NT2/D1 (cell line): ENCODE measurements around the gene PHKG1.
"Not testable (repeated sequence)": the region's sequence is repeated elsewhere in the genome, so short reads cannot be mapped to it uniquely, and the experiment has no call there.

Experiments used
- DNase-seq: peaks from one replicate; pipeline ENCODE4 v3.0.0-alpha.2; 2011; ENCODE audit warnings: low read depth, low spot score
- H3K27me3 ChIP-seq: 2 replicates; pipeline ENCODE4 v1.6.0; 2011; ENCODE audit warnings: mild to moderate bottlenecking; ENCODE audit not compliant: insufficient read length, insufficient read depth
- H3K36me3 ChIP-seq: 2 replicates; pipeline ENCODE4 v1.6.1; 2011; ENCODE audit warnings: mild to moderate bottlenecking, low read length, mixed read lengths; ENCODE audit not compliant: insufficient read depth, insufficient read length
- H3K4me1 ChIP-seq: 2 replicates; pipeline ENCODE4 v1.5.1; 2011; ENCODE audit not compliant: insufficient read depth, insufficient read length
- H3K4me3 ChIP-seq: 2 replicates; pipeline ENCODE4 v1.5.1; 2011; ENCODE audit warnings: low read depth; ENCODE audit not compliant: insufficient read length
- H3K9ac ChIP-seq: 2 replicates; pipeline ENCODE4 v1.6.0; 2011; ENCODE audit warnings: low read depth; ENCODE audit not compliant: insufficient read length
- H3K9me3 ChIP-seq: 2 replicates; pipeline ENCODE4 v1.5.1; 2011; ENCODE audit warnings: mild to moderate bottlenecking, low read length; ENCODE audit not compliant: insufficient read depth
- SUZ12 ChIP-seq: IDR thresholded peaks from 2 replicates; pipeline ENCODE4 v1.6.1; 2011; ENCODE audit not compliant: insufficient read length, insufficient read depth; ENCODE audit errors: extremely low read depth
- YY1 ChIP-seq: IDR thresholded peaks from 2 replicates; pipeline ENCODE4 v1.6.1; 2011; ENCODE audit not compliant: insufficient read length, insufficient read depth
- ZNF274 ChIP-seq: IDR thresholded peaks from 2 replicates; pipeline ENCODE4 v1.6.1; 2011; ENCODE audit warnings: mild to moderate bottlenecking, low read depth, low read length

The PHKG1 gene

DNA sequence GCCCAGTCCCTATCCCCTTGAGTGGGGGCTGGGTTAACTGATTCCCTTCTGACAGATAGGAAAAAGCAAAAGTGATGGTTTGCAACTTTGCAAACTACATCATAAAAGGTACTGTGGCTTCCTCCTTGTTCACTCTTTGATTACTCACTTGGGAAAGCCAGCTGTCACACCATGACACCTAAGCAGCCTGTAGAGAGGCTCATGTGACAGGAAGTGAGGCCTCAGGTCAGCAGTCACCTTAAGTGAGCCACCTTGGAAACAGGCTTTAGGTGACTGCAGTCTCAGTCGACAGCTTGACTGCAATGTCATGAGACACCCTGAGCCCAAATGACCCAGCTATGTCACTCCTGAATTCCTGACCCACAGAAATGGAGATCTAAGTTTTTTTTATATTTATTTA is 17.9 kb upstream of the PHKG1 start:
- TF ChIP-seq SUZ12 (no peak), ZNF274 (no peak), YY1 (no peak)
- DNase-seq: no peak
- H3K9me3 ChIP-seq: no peaks in the 10 kb centered on the region

DNA sequence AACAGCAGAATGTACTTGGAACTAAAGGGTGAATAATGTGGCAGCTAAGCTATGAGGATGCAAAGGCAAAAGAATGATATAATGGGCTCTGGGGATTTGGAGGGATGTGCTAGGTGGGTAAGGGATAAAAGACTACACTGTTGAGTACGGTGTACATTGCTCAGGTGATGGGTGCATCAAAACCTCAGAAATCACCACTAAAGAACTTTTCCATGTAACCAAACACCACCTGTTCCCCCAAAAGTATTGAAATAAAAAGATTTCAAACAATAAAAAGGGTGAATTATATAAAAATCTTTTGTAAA is 15.2 kb upstream of the PHKG1 start:
- DNase-seq: no peak
- Histone ChIP-seq H3K36me3 (peaks cover 26% of the 10 kb centered on the region), H3K27me3 (peaks cover 3% of the 10 kb centered on the region), H3K9ac (no peak overlapping the region), H3K9me3 (no peaks in the 10 kb centered on the region), H3K4me3 (no peak overlapping the region), H3K4me1 (no peaks in the 10 kb centered on the region)
- no peak for TF ChIP-seq YY1
- TF ChIP-seq SUZ12: no peak
- TF ChIP-seq ZNF274: no peak

More for the DNA sequence above, 17.9 kb upstream of the PHKG1 start:
- no peak overlapping the region for H3K9ac ChIP-seq
- H3K4me1 ChIP-seq: no peaks in the 10 kb centered on the region
- peaks cover 16% of the 10 kb centered on the region for H3K27me3 ChIP-seq
- no peak overlapping the region for H3K4me3 ChIP-seq
- no peaks in the 10 kb centered on the region for H3K36me3 ChIP-seq

DNA sequence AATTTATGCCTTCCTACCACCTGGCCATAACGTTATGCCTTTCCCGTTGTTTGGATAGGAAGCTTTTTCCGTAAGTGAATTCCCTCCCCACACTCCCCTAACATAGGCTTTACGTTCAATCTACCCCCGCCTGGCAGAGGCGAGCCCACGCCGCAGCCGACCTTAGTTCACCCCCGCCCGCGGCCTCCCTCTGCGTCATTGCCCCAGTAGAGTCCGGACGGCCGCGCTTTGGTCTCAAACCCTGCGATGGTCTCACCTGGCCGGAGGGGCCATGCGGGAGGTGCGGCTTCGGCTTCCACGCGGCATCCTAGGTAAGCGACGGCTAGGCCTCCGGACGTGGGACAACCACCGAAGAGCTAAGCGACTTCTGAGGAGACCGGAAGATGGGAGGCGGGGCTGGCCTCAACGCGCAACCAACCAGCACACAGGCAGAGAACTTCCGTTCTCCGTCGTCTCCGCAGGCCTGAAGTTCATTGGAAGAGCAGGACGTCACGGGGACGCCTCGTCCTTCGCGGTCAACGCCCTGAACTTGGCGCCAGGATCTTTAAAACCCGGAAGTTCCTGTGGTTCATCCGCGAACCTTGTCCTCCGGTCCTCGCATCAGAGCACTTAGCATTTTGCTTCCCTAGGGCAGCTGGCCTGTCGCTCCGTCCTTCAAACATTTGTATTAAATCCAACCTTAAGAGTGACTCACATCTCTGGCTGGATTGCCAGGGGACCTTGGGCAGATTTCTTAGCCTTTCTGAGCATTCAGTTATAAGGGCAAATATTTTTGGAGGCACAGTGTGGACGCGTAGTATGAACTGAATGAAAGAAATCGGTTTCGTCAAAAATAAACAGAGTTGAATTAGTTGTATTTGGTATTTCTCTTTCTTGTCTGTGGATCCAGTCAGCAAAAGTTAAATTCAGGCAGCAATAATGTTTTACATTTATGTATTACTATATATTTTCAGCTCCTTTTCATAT is 13.6 kb upstream of the PHKG1 start, which contains the start of gene CHCHD2:
CHCHD2 (minus strand) TSS at position 369 of the 966 bp plus-strand sequence; CDS start at position 306, 63 bp downstream.
- Histone ChIP-seq H3K36me3 (peaks cover 41% of the 10 kb centered on the region), H3K4me1 (no peaks in the 10 kb centered on the region), H3K27me3 (no peaks in the 10 kb centered on the region), H3K9ac (peak within 1 kb of the TSS; percentile 85), H3K4me3 (peak within 1 kb of the TSS; percentile 91), H3K9me3 (no peaks in the 10 kb centered on the region)
- TF ChIP-seq SUZ12: no peak
- no peak for TF ChIP-seq YY1
- no peak for TF ChIP-seq ZNF274
- DNase-seq: peak; percentile 99

DNA sequence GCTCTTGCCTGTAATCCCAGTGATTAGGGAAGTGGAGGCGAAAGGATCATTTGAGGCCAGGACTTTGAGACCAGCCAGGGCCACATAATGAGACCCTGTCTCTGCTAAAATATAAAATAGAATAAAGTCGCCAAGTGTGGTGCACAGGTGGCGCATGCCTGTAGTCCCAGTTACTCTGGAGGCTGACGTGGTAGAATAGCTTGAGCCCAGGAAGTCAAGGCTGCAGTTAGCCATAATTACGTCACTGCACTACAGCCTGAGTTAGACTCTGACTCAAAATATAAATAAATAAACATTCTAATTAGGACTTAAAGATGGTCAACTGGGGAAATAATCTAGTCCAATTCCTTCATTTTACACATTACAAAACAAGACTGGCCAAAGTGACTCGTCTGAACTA is 12.8 kb upstream of the PHKG1 start:
- DNase-seq: no peak
- Histone ChIP-seq H3K4me1 (no peaks in the 10 kb centered on the region), H3K36me3 (peaks cover 50% of the 10 kb centered on the region), H3K9ac (peak overlapping the region; percentile 85), H3K27me3 (no peaks in the 10 kb centered on the region), H3K4me3 (peak overlapping the region; percentile 91), H3K9me3 (no peaks in the 10 kb centered on the region)
- TF ChIP-seq YY1: no peak
- TF ChIP-seq SUZ12: no peak
- TF ChIP-seq ZNF274: no peak

DNA sequence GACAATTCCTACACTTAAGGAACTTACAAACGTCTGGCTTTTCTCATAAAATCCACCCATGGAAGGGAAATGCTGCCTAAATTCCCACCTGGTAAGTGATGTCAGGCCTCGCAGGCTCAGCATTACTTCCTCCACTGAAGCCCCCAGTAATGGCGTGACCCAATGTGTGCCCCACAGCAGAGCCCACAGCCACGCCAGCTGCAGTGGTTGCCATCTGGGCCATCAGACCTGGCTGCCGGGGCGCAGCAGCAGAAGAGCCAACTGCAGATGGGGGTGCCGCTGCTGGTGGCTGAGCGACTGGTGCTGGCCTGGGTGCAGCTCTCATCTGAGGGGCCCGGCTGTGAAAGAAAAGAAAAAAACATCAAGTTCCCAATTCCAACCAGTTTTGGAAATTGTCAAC is 11.4 kb upstream of the PHKG1 start:
- not testable (repeated sequence) for H3K9me3 ChIP-seq, H3K4me1 ChIP-seq, H3K4me3 ChIP-seq, H3K9ac ChIP-seq, H3K27me3 ChIP-seq, DNase-seq
- H3K36me3 ChIP-seq: peaks cover 60% of the 10 kb centered on the region

DNA sequence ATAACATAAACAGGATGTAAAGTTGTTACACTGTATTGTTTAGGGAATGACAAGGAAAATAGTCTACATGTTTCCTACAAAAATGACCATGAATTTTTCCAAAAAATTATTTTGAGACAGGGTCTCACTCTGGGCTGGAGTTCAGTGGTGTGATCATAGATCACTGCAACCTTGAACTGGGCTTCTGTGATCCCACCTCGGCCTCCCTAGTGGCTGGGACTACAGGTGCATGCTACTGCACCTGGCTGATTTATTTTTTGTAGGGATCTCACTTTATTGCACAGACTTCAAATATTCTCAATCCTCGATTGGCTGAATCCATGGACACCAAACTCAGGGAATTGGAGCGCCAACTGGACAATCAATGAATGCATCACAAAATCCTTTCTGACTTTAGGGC is 6.9 kb upstream of the PHKG1 start:
- no peaks in the 10 kb centered on the region for H3K9me3 ChIP-seq
- no peak overlapping the region for H3K9ac ChIP-seq
- no peaks in the 10 kb centered on the region for H3K27me3 ChIP-seq
- no peaks in the 10 kb centered on the region for H3K4me1 ChIP-seq
- no peak for TF ChIP-seq YY1
- no peak for TF ChIP-seq SUZ12
- no peak for TF ChIP-seq ZNF274
- DNase-seq: no peak
- H3K4me3 ChIP-seq: no peak overlapping the region
- H3K36me3 ChIP-seq: peaks cover 60% of the 10 kb centered on the region

DNA sequence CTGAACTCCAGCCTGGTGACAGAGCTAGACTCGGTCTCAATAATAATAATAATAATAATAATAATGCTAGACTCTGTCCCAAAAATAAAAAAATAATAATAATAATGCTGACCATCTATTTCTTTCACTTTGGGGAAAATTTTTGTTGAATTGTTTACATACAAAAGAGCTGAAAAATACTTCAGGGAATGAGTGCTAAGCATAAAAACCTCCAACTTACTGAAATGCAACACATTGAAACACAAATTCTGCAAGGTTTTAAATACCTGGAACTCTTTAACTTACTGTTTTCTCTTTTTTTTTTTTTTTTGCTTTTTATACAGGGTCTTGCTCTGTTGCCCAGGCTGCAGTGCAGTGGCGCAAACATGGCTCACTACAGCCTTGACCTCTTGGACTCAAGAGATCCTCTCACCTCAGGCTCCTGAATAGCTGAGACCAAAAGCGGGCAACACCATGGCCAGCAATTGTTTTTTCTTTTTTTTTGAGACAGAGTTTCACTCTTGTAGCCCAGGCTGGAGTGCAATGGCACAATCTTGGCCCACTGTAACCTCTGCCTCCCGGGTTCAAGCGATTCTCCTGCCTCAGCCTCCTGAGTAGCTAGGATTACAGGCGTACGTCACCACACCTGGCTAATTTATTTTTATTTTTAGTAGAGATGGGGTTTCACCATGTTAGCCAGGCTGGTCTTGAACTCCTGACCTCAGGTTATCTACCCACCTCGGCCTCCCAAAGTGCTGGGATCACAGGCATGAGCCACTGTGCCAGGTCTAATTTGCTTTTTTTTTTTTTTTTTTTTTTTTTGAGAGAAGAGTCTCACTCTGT is 5.6 kb upstream of the PHKG1 start:
- peaks cover 47% of the 10 kb centered on the region for H3K36me3 ChIP-seq
- not testable (repeated sequence) for DNase-seq, H3K9me3 ChIP-seq, H3K4me1 ChIP-seq, H3K4me3 ChIP-seq, H3K9ac ChIP-seq, H3K27me3 ChIP-seq
